Spleen (tissue), 7 donors: Measurements from ENCODE around the gene BOD1L1.

ENCODE experiments used
- CTCF ChIP-seq, 11 experiments: fragments of 200-600 bp in 7 of 11; fragments of 450-650 bp in 4 of 11; sonication (generic) in 4 of 11; IDR thresholded peaks in 8 of 11; conservative IDR thresholded peaks in 3 of 11; 1 replicate in 7 of 11; 2 replicates in 4 of 11; pipeline versions ENCODE4 v1.4.0 to v1.8.0; 2016 to 2021; ENCODE audit warnings: antibody characterized with exemption in 11 of 11, inconsistent platforms in 4 of 11, mild to moderate bottlenecking in 1 of 11
- POLR2A ChIP-seq, 3 donors: fragments of 450-650 bp; IDR thresholded peaks; one replicate each; pipeline ENCODE4 v1.5.1; 2017; ENCODE audit warnings: antibody characterized with exemption in 3 of 3, mild to moderate bottlenecking in 1 of 3
- donor health status: DM: no; HTN: no; CAD: no; lungs with moderate emphysema.
- donor health status: DM: no; HTN: no; CAD: no.
- donor health status: DM: no; HTN: no; CAD: no.

- TF ChIP-seq CTCF (IDR thresholded peaks at IDR 0.05 in 8 of 11, conservative IDR thresholded peaks at IDR 0.05 in 3 of 11) (no peak), POLR2A (IDR thresholded peaks at IDR 0.05) (no peak)
Observed at GRCh38 chr4:13559413-13559812, 68.1 kb downstream of the BOD1L1 start.
